Vagina (tissue), 2 donors: Measurements from ENCODE around the gene CAPZA1.

Source experiments
- POLR2A ChIP-seq, 2 donors: fragments of 450-650 bp; IDR thresholded peaks; one replicate each; pipeline ENCODE4 v1.6.1; 2017; ENCODE audit warnings: antibody characterized with exemption in 2 of 2, mild to moderate bottlenecking in 2 of 2, moderate library complexity in 2 of 2
- TF ChIP-seq, protein P1 (sequence below), 3 experiments: fragments of 450-650 bp in 2 of 3; fragments of 200-600 bp in 1 of 3; sonication (generic) in 1 of 3; IDR thresholded peaks; one replicate each; pipeline ENCODE4 v1.5.1; 2017 to 2019; ENCODE audit warnings: antibody characterized with exemption in 3 of 3, mild to moderate bottlenecking in 2 of 3, moderate library complexity in 2 of 3

DNA sequence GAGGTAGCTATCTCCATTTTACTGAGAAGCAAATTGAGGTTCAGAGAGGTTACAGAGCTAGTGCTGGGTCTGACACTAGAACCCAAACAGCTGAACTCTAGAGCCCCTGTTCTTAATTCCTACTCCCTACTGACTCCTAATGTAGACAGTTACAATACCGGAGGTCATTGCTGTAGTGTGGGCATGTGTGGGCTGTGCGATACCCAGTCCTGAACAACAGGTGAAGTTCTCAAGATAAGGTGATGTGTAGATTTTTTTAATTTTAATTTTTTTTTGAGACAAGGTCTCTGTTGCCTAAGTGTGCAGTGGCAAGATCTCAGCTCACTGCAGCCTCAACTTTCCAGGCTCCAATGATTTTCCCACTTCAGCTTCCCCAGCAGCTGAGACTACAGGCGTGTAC lies 88.9 kb downstream of the CAPZA1 start:
- TF ChIP-seq POLR2A (IDR thresholded peaks at IDR 0.05): no peak
- TF ChIP-seq, protein P1, sequence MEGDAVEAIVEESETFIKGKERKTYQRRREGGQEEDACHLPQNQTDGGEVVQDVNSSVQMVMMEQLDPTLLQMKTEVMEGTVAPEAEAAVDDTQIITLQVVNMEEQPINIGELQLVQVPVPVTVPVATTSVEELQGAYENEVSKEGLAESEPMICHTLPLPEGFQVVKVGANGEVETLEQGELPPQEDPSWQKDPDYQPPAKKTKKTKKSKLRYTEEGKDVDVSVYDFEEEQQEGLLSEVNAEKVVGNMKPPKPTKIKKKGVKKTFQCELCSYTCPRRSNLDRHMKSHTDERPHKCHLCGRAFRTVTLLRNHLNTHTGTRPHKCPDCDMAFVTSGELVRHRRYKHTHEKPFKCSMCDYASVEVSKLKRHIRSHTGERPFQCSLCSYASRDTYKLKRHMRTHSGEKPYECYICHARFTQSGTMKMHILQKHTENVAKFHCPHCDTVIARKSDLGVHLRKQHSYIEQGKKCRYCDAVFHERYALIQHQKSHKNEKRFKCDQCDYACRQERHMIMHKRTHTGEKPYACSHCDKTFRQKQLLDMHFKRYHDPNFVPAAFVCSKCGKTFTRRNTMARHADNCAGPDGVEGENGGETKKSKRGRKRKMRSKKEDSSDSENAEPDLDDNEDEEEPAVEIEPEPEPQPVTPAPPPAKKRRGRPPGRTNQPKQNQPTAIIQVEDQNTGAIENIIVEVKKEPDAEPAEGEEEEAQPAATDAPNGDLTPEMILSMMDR (IDR thresholded peaks at IDR 0.05): no peak
